ENCODE data around the gene IAH1.
"Not testable (repeated sequence)": the region's sequence is repeated elsewhere in the genome, so short reads cannot be mapped to it uniquely, and the experiment has no call there.

The IAH1 gene

DNA sequence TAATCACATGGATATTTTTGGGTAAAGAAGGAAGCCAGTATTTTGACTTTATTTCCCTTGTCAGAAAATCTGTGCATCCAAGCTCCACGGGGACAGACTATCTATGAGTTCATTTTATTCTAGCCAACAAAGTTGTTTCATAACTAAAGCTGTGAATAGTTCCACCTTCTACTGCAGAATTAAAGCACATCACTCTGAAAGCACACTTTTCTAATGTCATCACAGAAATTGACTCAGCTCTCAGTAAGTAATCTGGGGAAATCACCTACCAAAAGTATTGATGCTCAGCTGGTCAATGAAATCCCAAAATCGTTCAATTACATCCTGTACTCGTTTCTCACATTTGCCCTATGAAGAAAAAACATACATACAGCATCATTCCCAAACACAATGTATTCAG is 19.1 kb downstream of the IAH1 start:
- no peak overlapping the region for H3K4me3 ChIP-seq (ENCODE audit: low read depth in 1 of 2, low read length in 1 of 2)
- H3K9me3 ChIP-seq, result no peaks in the 10 kb centered on the region
- no peak overlapping the region for H3K27ac ChIP-seq
- TF ChIP-seq, protein P1, sequence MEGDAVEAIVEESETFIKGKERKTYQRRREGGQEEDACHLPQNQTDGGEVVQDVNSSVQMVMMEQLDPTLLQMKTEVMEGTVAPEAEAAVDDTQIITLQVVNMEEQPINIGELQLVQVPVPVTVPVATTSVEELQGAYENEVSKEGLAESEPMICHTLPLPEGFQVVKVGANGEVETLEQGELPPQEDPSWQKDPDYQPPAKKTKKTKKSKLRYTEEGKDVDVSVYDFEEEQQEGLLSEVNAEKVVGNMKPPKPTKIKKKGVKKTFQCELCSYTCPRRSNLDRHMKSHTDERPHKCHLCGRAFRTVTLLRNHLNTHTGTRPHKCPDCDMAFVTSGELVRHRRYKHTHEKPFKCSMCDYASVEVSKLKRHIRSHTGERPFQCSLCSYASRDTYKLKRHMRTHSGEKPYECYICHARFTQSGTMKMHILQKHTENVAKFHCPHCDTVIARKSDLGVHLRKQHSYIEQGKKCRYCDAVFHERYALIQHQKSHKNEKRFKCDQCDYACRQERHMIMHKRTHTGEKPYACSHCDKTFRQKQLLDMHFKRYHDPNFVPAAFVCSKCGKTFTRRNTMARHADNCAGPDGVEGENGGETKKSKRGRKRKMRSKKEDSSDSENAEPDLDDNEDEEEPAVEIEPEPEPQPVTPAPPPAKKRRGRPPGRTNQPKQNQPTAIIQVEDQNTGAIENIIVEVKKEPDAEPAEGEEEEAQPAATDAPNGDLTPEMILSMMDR (IDR thresholded peaks at IDR 0.05), result no peak
- H3K4me1 ChIP-seq (ENCODE audit: control insufficient read depth in 1 of 2, insufficient read depth in 1 of 2, low read depth in 1 of 2, low read length in 1 of 2), result no peaks in the 10 kb centered on the region
- H3K27me3 ChIP-seq, result no peaks in the 10 kb centered on the region
- H3K36me3 ChIP-seq, result peaks cover 100% of the 10 kb centered on the region

DNA sequence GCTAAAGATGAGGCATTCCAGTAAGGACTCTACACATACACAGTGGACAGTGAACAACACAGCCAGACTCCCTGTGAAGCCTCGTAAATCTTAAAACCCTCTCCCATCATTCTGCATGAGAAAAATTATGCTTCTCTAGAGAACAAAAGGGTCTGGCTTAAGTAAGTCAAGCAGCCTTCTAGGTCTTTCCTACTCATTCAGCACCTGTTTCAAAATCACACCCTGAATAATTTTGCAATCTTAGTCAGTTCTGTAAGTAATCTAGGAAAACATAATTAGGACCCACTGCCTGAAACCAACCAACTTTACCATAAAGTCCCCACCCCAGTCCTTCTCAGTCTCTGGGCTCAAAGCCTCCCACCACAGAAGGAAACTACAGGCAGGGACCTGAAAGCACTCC is 19.7 kb downstream of the IAH1 start:
- TF ChIP-seq, protein P1 (IDR thresholded peaks at IDR 0.05), result no peak
- H3K9me3 ChIP-seq, result no peaks in the 10 kb centered on the region
- H3K4me1 ChIP-seq (ENCODE audit: control insufficient read depth in 1 of 2, insufficient read depth in 1 of 2, low read depth in 1 of 2, low read length in 1 of 2), result no peaks in the 10 kb centered on the region
- H3K27ac ChIP-seq, result no peak overlapping the region
- H3K36me3 ChIP-seq, result peaks cover 98% of the 10 kb centered on the region
- no peaks in the 10 kb centered on the region for H3K27me3 ChIP-seq
- H3K4me3 ChIP-seq (ENCODE audit: low read depth in 1 of 2, low read length in 1 of 2), result no peak overlapping the region

DNA sequence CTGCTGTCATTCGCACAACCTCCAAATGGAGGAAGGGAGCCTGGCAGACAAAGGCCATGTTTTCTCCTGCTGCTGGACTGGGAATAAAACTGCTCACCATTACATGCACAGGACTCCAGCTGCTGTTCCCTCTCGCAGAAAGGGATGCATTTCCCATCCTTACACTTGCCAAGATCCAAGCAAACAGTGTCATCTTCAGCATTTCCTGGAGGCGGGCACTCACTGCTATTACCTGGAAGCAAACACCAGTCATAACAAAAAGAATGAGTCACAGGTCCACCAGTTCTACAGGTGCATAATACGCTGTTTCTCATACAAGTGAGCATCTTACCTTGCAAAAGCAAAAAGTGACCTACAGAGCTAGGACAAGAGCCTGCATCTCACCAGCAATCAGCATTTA is 22.7 kb downstream of the IAH1 start:
- H3K36me3 ChIP-seq, result peaks cover 93% of the 10 kb centered on the region
- no peak overlapping the region for H3K27ac ChIP-seq
- TF ChIP-seq, protein P1 (IDR thresholded peaks at IDR 0.05), result no peak
- no peaks in the 10 kb centered on the region for H3K27me3 ChIP-seq
- no peaks in the 10 kb centered on the region for H3K4me1 ChIP-seq (ENCODE audit: control insufficient read depth in 1 of 2, insufficient read depth in 1 of 2, low read depth in 1 of 2, low read length in 1 of 2)
- no peak overlapping the region for H3K4me3 ChIP-seq (ENCODE audit: low read depth in 1 of 2, low read length in 1 of 2)
- no peaks in the 10 kb centered on the region for H3K9me3 ChIP-seq

DNA sequence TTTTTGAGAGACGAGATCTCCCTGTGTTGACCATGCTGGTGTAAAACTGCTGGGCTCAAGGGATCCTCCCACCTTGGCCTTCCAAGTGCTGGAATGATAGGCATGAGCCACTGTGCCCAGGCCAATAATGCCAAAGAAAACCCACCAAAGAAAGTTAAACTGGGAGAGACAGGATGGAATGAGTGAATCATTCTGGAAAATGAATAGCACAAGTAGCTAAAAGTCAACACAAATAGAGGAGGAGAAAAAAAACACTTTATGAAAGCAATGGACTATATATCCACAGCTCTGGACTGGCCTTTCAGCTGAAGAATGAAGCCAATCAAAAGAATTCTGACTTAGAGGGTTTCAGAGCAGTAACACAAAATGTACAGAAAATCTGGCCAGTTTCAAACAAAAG is 23.9 kb downstream of the IAH1 start:
- TF ChIP-seq, protein P1 (IDR thresholded peaks at IDR 0.05), result no peak
- Histone ChIP-seq H3K27me3 (no peaks in the 10 kb centered on the region), H3K27ac (no peak overlapping the region), H3K36me3 (peaks cover 92% of the 10 kb centered on the region), H3K4me3 (ENCODE audit: low read depth in 1 of 2, low read length in 1 of 2) (no peak overlapping the region), H3K4me1 (ENCODE audit: control insufficient read depth in 1 of 2, insufficient read depth in 1 of 2, low read depth in 1 of 2, low read length in 1 of 2) (no peaks in the 10 kb centered on the region), H3K9me3 (no peaks in the 10 kb centered on the region)

DNA sequence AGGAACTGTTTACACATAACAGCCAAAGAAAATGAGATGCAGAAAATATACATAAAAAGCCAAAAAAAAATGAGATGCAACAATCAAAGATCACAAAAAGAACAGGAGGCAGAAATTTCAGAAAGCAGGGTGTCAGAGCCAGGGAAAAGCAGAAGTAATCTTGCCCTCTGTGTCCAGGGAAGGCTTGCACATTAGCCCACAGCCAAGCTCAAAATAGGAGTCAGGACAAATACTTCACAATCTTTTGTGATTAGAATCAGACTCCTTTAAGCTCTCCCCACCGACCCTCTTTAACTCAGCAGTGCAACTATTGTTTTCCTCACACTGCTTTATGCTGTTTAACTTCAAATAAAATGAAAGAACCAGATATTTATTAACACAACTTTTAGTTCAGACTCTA is 34.6 kb downstream of the IAH1 start:
- Histone ChIP-seq H3K36me3 (peaks cover 86% of the 10 kb centered on the region), H3K27ac (peak overlapping the region; percentile 11), H3K27me3 (no peaks in the 10 kb centered on the region), H3K4me1 (ENCODE audit: control insufficient read depth in 1 of 2, insufficient read depth in 1 of 2, low read depth in 1 of 2, low read length in 1 of 2) (no peaks in the 10 kb centered on the region), H3K9me3 (no peaks in the 10 kb centered on the region), H3K4me3 (ENCODE audit: low read depth in 1 of 2, low read length in 1 of 2) (no peak overlapping the region)
- TF ChIP-seq, protein P1 (IDR thresholded peaks at IDR 0.05), result no peak

DNA sequence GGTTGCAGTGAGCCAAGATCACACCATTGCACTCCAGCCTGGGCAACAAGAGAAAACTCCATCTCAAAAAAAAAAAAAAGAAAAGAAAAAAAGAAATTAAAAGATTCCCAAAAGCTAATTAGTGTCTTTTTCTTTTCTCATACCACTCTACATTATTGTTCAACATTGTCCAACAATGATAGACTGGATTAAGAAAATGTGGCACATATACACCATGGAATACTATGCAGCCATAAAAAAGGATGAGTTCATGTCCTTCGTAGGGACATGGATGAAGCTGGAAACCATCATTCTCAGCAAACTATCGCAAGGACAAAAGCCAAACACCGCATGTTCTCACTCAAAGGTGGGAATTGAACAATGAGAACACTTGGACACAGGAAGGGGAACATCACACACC is 39.6 kb downstream of the IAH1 start:
- not testable (repeated sequence) for H3K27me3 ChIP-seq; H3K4me1 ChIP-seq (ENCODE audit: control insufficient read depth in 1 of 2, insufficient read depth in 1 of 2, low read depth in 1 of 2, low read length in 1 of 2); H3K4me3 ChIP-seq (ENCODE audit: low read depth in 1 of 2, low read length in 1 of 2); H3K9me3 ChIP-seq; H3K27ac ChIP-seq
- peaks cover 77% of the 10 kb centered on the region for H3K36me3 ChIP-seq

All from neutrophil (primary cell).